Esophagus muscularis mucosa (tissue), 3 donors: ENCODE measurements around the gene WASF3.

Source experiments
- POLR2AphosphoS5 ChIP-seq, 2 donors: sonication (generic); formaldehyde crosslinking; IDR thresholded peaks; one replicate each; pipeline ENCODE4 v1.6.1; 2017; ENCODE audit warnings: antibody characterized with exemption in 2 of 2
- TF ChIP-seq, protein P1 (sequence below), 3 experiments: fragments of 200-600 bp in 2 of 3; fragments of 450-650 bp in 1 of 3; sonication (generic) in 2 of 3; IDR thresholded peaks; one replicate each; pipeline ENCODE4 v1.5.1; 2017 to 2019; ENCODE audit warnings: antibody characterized with exemption in 3 of 3, mild to moderate bottlenecking in 2 of 3, moderate library complexity in 1 of 3

DNA sequence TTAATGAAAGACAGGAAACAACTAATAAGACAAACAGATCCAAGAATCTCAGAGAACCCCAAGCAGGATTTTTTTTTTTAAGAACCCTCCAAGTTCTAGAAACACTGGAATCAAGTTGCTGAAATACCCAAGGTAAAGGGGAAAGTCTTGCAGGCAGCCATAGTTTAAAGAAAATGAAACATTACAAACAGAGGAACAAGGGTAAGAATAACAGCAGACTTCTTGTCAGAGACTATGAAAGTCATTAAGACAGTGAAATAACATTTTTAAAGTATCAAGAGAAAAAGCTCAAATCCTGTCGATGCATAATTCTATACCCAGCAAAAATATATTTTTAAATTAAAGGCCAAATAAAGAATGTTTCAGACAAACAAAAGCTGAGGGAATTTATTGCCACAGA is 67.1 kb downstream of the WASF3 start:
- TF ChIP-seq, protein P1, sequence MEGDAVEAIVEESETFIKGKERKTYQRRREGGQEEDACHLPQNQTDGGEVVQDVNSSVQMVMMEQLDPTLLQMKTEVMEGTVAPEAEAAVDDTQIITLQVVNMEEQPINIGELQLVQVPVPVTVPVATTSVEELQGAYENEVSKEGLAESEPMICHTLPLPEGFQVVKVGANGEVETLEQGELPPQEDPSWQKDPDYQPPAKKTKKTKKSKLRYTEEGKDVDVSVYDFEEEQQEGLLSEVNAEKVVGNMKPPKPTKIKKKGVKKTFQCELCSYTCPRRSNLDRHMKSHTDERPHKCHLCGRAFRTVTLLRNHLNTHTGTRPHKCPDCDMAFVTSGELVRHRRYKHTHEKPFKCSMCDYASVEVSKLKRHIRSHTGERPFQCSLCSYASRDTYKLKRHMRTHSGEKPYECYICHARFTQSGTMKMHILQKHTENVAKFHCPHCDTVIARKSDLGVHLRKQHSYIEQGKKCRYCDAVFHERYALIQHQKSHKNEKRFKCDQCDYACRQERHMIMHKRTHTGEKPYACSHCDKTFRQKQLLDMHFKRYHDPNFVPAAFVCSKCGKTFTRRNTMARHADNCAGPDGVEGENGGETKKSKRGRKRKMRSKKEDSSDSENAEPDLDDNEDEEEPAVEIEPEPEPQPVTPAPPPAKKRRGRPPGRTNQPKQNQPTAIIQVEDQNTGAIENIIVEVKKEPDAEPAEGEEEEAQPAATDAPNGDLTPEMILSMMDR (IDR thresholded peaks at IDR 0.05) = no peak
- no peak for TF ChIP-seq POLR2AphosphoS5 (IDR thresholded peaks at IDR 0.05)
